ENCODE data around the gene PHTF2.

Gene PHTF2

GRCh38 chr7:77967429-77967828, 168.9 kb downstream of the PHTF2 start:
- Histone ChIP-seq H3K9me3 (ENCODE audit: control insufficient read depth, insufficient read depth, low read length) (no peaks in the 10 kb centered on the region), H3K9ac (ENCODE audit: low read depth, low read length) (no peak overlapping the region), H3K4me3 (ENCODE audit: low read depth, low read length) (no peak overlapping the region), H3K27me3 (ENCODE audit: control insufficient read depth, insufficient read depth, low read length) (no peaks in the 10 kb centered on the region), H3K4me1 (ENCODE audit: control insufficient read depth, insufficient read depth, low read length) (no peaks in the 10 kb centered on the region), H3K27ac (ENCODE audit: low read depth, low read length) (no peak overlapping the region), H3K36me3 (ENCODE audit: control insufficient read depth, insufficient read depth, low read length) (no peaks in the 10 kb centered on the region)

- Histone ChIP-seq H3K27ac (ENCODE audit: low read depth, low read length) (no peak overlapping the region), H3K9me3 (ENCODE audit: control insufficient read depth, insufficient read depth, low read length) (no peaks in the 10 kb centered on the region), H3K4me1 (ENCODE audit: control insufficient read depth, insufficient read depth, low read length) (no peaks in the 10 kb centered on the region), H3K4me3 (ENCODE audit: low read depth, low read length) (no peak overlapping the region), H3K9ac (ENCODE audit: low read depth, low read length) (no peak overlapping the region), H3K27me3 (ENCODE audit: control insufficient read depth, insufficient read depth, low read length) (no peaks in the 10 kb centered on the region), H3K36me3 (ENCODE audit: control insufficient read depth, insufficient read depth, low read length) (no peaks in the 10 kb centered on the region)
Observed at GRCh38 chr7:77971726-77972125, 173.2 kb downstream of the PHTF2 start.

GRCh38 chr7:77975672-77976480, 177.3 kb downstream of the PHTF2 start:
- H3K4me1 ChIP-seq (ENCODE audit: control insufficient read depth, insufficient read depth, low read length), result no peaks in the 10 kb centered on the region
- no peaks in the 10 kb centered on the region for H3K9me3 ChIP-seq (ENCODE audit: control insufficient read depth, insufficient read depth, low read length)
- no peak overlapping the region for H3K9ac ChIP-seq (ENCODE audit: low read depth, low read length)
- no peak overlapping the region for H3K4me3 ChIP-seq (ENCODE audit: low read depth, low read length)
- no peaks in the 10 kb centered on the region for H3K36me3 ChIP-seq (ENCODE audit: control insufficient read depth, insufficient read depth, low read length)
- no peak overlapping the region for H3K27ac ChIP-seq (ENCODE audit: low read depth, low read length)
- no peaks in the 10 kb centered on the region for H3K27me3 ChIP-seq (ENCODE audit: control insufficient read depth, insufficient read depth, low read length)

GRCh38 chr7:77979219-77979618, 180.6 kb downstream of the PHTF2 start:
- no peaks in the 10 kb centered on the region for H3K27me3 ChIP-seq (ENCODE audit: control insufficient read depth, insufficient read depth, low read length)
- no peaks in the 10 kb centered on the region for H3K9me3 ChIP-seq (ENCODE audit: control insufficient read depth, insufficient read depth, low read length)
- no peaks in the 10 kb centered on the region for H3K36me3 ChIP-seq (ENCODE audit: control insufficient read depth, insufficient read depth, low read length)
- no peak overlapping the region for H3K27ac ChIP-seq (ENCODE audit: low read depth, low read length)
- no peaks in the 10 kb centered on the region for H3K4me1 ChIP-seq (ENCODE audit: control insufficient read depth, insufficient read depth, low read length)
- no peak overlapping the region for H3K4me3 ChIP-seq (ENCODE audit: low read depth, low read length)
- H3K9ac ChIP-seq (ENCODE audit: low read depth, low read length), result no peak overlapping the region

- H3K27me3 ChIP-seq (ENCODE audit: control insufficient read depth, insufficient read depth, low read length), result no peaks in the 10 kb centered on the region
- H3K27ac ChIP-seq (ENCODE audit: low read depth, low read length), result no peak overlapping the region
- no peak overlapping the region for H3K4me3 ChIP-seq (ENCODE audit: low read depth, low read length)
- no peaks in the 10 kb centered on the region for H3K36me3 ChIP-seq (ENCODE audit: control insufficient read depth, insufficient read depth, low read length)
- no peaks in the 10 kb centered on the region for H3K9me3 ChIP-seq (ENCODE audit: control insufficient read depth, insufficient read depth, low read length)
- H3K4me1 ChIP-seq (ENCODE audit: control insufficient read depth, insufficient read depth, low read length), result no peaks in the 10 kb centered on the region
- H3K9ac ChIP-seq (ENCODE audit: low read depth, low read length), result no peak overlapping the region
Observed at GRCh38 chr7:77980087-77980713, 181.6 kb downstream of the PHTF2 start.

- Histone ChIP-seq H3K9ac (ENCODE audit: low read depth, low read length) (no peak overlapping the region), H3K27ac (ENCODE audit: low read depth, low read length) (no peak overlapping the region), H3K4me3 (ENCODE audit: low read depth, low read length) (no peak overlapping the region), H3K36me3 (ENCODE audit: control insufficient read depth, insufficient read depth, low read length) (no peaks in the 10 kb centered on the region), H3K27me3 (ENCODE audit: control insufficient read depth, insufficient read depth, low read length) (no peaks in the 10 kb centered on the region), H3K4me1 (ENCODE audit: control insufficient read depth, insufficient read depth, low read length) (no peaks in the 10 kb centered on the region), H3K9me3 (ENCODE audit: control insufficient read depth, insufficient read depth, low read length) (no peaks in the 10 kb centered on the region)
Observed at GRCh38 chr7:77982926-77983550, 184.5 kb downstream of the PHTF2 start.

GRCh38 chr7:77983973-77984372, 185.4 kb downstream of the PHTF2 start:
- Histone ChIP-seq H3K27me3 (ENCODE audit: control insufficient read depth, insufficient read depth, low read length) (no peaks in the 10 kb centered on the region), H3K4me1 (ENCODE audit: control insufficient read depth, insufficient read depth, low read length) (no peaks in the 10 kb centered on the region), H3K9ac (ENCODE audit: low read depth, low read length) (no peak overlapping the region), H3K27ac (ENCODE audit: low read depth, low read length) (no peak overlapping the region), H3K4me3 (ENCODE audit: low read depth, low read length) (no peak overlapping the region), H3K36me3 (ENCODE audit: control insufficient read depth, insufficient read depth, low read length) (no peaks in the 10 kb centered on the region), H3K9me3 (ENCODE audit: control insufficient read depth, insufficient read depth, low read length) (no peaks in the 10 kb centered on the region)

GRCh38 chr7:77985232-77985973, 186.8 kb downstream of the PHTF2 start:
- Histone ChIP-seq H3K9me3 (ENCODE audit: control insufficient read depth, insufficient read depth, low read length) (no peaks in the 10 kb centered on the region), H3K27me3 (ENCODE audit: control insufficient read depth, insufficient read depth, low read length) (no peaks in the 10 kb centered on the region), H3K4me3 (ENCODE audit: low read depth, low read length) (no peak overlapping the region), H3K9ac (ENCODE audit: low read depth, low read length) (no peak overlapping the region), H3K4me1 (ENCODE audit: control insufficient read depth, insufficient read depth, low read length) (no peaks in the 10 kb centered on the region), H3K36me3 (ENCODE audit: control insufficient read depth, insufficient read depth, low read length) (no peaks in the 10 kb centered on the region), H3K27ac (ENCODE audit: low read depth, low read length) (no peak overlapping the region)

- Histone ChIP-seq H3K9ac (ENCODE audit: low read depth, low read length) (no peak overlapping the region), H3K27me3 (ENCODE audit: control insufficient read depth, insufficient read depth, low read length) (no peaks in the 10 kb centered on the region), H3K4me3 (ENCODE audit: low read depth, low read length) (no peak overlapping the region), H3K4me1 (ENCODE audit: control insufficient read depth, insufficient read depth, low read length) (no peaks in the 10 kb centered on the region), H3K27ac (ENCODE audit: low read depth, low read length) (no peak overlapping the region), H3K36me3 (ENCODE audit: control insufficient read depth, insufficient read depth, low read length) (no peaks in the 10 kb centered on the region), H3K9me3 (ENCODE audit: control insufficient read depth, insufficient read depth, low read length) (no peaks in the 10 kb centered on the region)
Observed at GRCh38 chr7:77985974-77986339, 187.4 kb downstream of the PHTF2 start.

- no peak overlapping the region for H3K9ac ChIP-seq (ENCODE audit: low read depth, low read length)
- no peaks in the 10 kb centered on the region for H3K27me3 ChIP-seq (ENCODE audit: control insufficient read depth, insufficient read depth, low read length)
- no peaks in the 10 kb centered on the region for H3K4me1 ChIP-seq (ENCODE audit: control insufficient read depth, insufficient read depth, low read length)
- H3K4me3 ChIP-seq (ENCODE audit: low read depth, low read length), result no peak overlapping the region
- no peaks in the 10 kb centered on the region for H3K9me3 ChIP-seq (ENCODE audit: control insufficient read depth, insufficient read depth, low read length)
- no peaks in the 10 kb centered on the region for H3K36me3 ChIP-seq (ENCODE audit: control insufficient read depth, insufficient read depth, low read length)
- no peak overlapping the region for H3K27ac ChIP-seq (ENCODE audit: low read depth, low read length)
Observed at GRCh38 chr7:77989981-77990566, 191.5 kb downstream of the PHTF2 start.

All from HUES48 (cell line).